Neural progenitor cell (in vitro differentiated cells): ENCODE data around the gene VPS51.

ENCODE experiments used
- CTCF ChIP-seq: fragments of 200-600 bp; sonication (generic); IDR thresholded peaks from 2 replicates; pipeline ENCODE4 v1.5.1; 2017; ENCODE audit warnings: antibody characterized with exemption, mild to moderate bottlenecking
- EZH2 ChIP-seq: fragments of 200-600 bp; sonication (generic); IDR thresholded peaks from 2 replicates; pipeline ENCODE4 v1.6.1; 2017; ENCODE audit warnings: antibody characterized with exemption, mild to moderate bottlenecking, moderate library complexity
- EZH2phosphoT487 ChIP-seq: fragments of 200-600 bp; sonication (generic); IDR thresholded peaks from 2 replicates; pipeline ENCODE4 v1.6.1; 2017; ENCODE audit warnings: antibody characterized with exemption

GRCh38 chr11:65151331-65151899 is 55.4 kb downstream of the VPS51 start:
- TF ChIP-seq CTCF (no peak), EZH2 (no peak), EZH2phosphoT487 (no peak)
